Tibial nerve (tissue), 4 donors: ENCODE measurements around the gene GTPBP4. TPM values are rescaled to one million over a fixed set of nuclear protein-coding genes. Genes with fewer than 3 reads are reported as not detected.

ENCODE experiments used
- DNase-seq, 2 donors: peaks; one replicate each; pipeline ENCODE4 v3.0.0-alpha.2; 2019; ENCODE audit warnings: low spot score in 2 of 2
- H3K27ac ChIP-seq, 4 donors: fragments of 200-600 bp; sonication (generic) in 3 of 4; one replicate each; pipeline ENCODE4 v1.5.1; 2017 to 2019; ENCODE audit warnings: mild to moderate bottlenecking in 1 of 4
- H3K27me3 ChIP-seq, 2 donors: fragments of 200-600 bp; sonication (generic) in 1 of 2; one replicate each; pipeline versions ENCODE4 v1.5.1 to v1.6.0; 2017 to 2019
- H3K36me3 ChIP-seq, 3 donors: fragments of 200-600 bp; sonication (generic); one replicate each; pipeline ENCODE4 v1.5.1; 2018 to 2019
- H3K4me1 ChIP-seq, 4 donors: fragments of 200-600 bp; sonication (generic) in 3 of 4; one replicate each; pipeline ENCODE4 v1.5.1; 2017 to 2019
- H3K4me3 ChIP-seq, 4 donors: fragments of 200-600 bp; sonication (generic) in 3 of 4; one replicate each; pipeline ENCODE4 v1.5.1; 2017 to 2019; ENCODE audit warnings: mild to moderate bottlenecking in 1 of 4, moderate library complexity in 1 of 4
- H3K9me3 ChIP-seq, 4 donors: fragments of 200-600 bp; sonication (generic) in 3 of 4; one replicate each; pipeline ENCODE4 v1.5.1; 2017 to 2019
- CTCF ChIP-seq, 5 experiments: fragments of 200-600 bp in 3 of 5; fragments of 450-650 bp in 2 of 5; sonication (generic) in 3 of 5; IDR thresholded peaks; one replicate each; pipeline ENCODE4 v1.5.1; 2016 to 2019; ENCODE audit warnings: antibody characterized with exemption in 5 of 5, mild to moderate bottlenecking in 3 of 5, moderate library complexity in 2 of 5
- EP300 ChIP-seq, 2 donors: sonication (generic); formaldehyde crosslinking; IDR thresholded peaks; one replicate each; pipeline ENCODE4 v1.6.1; 2017; ENCODE audit warnings: antibody characterized with exemption in 2 of 2, mild to moderate bottlenecking in 1 of 2
- POLR2A ChIP-seq, 2 donors: fragments of 450-650 bp; IDR thresholded peaks; one replicate each; pipeline ENCODE4 v1.6.1; 2017; ENCODE audit warnings: antibody characterized with exemption in 2 of 2, mild to moderate bottlenecking in 2 of 2, moderate library complexity in 2 of 2
- WGBS, 2 donors: methylation state at CpG; one replicate each; pipeline ENCODE4 v1.1.5; 2018; 5-methylcytosine and 5-hydroxymethylcytosine counted together
- total RNA-seq, 4 donors: library from RNA; depleted of rRNA; stranded (reverse); fragments of >200 nt; gene quantifications; one replicate each; pipeline ENCODE4 v1.1.0, GENCODE V29; 2016

Gene GTPBP4
- total RNA-seq, 4 donors from 2014 or later: 19.0 to 45.0 (median 33.9) TPM

- no peak for TF ChIP-seq EP300 (IDR thresholded peaks at IDR 0.05)
- TF ChIP-seq CTCF (IDR thresholded peaks at IDR 0.05): no peak
- no peak for TF ChIP-seq POLR2A (IDR thresholded peaks at IDR 0.05)
- H3K4me3 ChIP-seq: no peak overlapping the region
- no peaks in the 10 kb centered on the region for H3K36me3 ChIP-seq
- no peaks in the 10 kb centered on the region for H3K27me3 ChIP-seq
- WGBS, 2 donors: 94 to 95% methylated on average over 7 of the region's 7 CpGs
- no peak for DNase-seq
- no peaks in the 10 kb centered on the region for H3K9me3 ChIP-seq
- H3K27ac ChIP-seq: no peak overlapping the region
- H3K4me1 ChIP-seq: peaks cover 0 to 5% (median under 1%) of the 10 kb centered on the region in 4 donors
Observed at GRCh38 chr10:1029838-1030237, 41.6 kb downstream of the GTPBP4 start.

- no peak for DNase-seq
- TF ChIP-seq POLR2A (IDR thresholded peaks at IDR 0.05) (no peak), CTCF (IDR thresholded peaks at IDR 0.05) (no peak), EP300 (IDR thresholded peaks at IDR 0.05) (no peak)
- peaks cover 0 to 13% (median 5%) of the 10 kb centered on the region in 4 donors for H3K4me1 ChIP-seq
- 81 to 100% methylated on average over 1 of the region's 1 CpG for WGBS, 2 donors
- no peaks in the 10 kb centered on the region for H3K27me3 ChIP-seq
- H3K4me3 ChIP-seq: no peak overlapping the region
- H3K36me3 ChIP-seq: peaks cover 0 to 23% (median 0%) of the 10 kb centered on the region in 3 donors
- H3K27ac ChIP-seq: no peak overlapping the region
- H3K9me3 ChIP-seq: no peaks in the 10 kb centered on the region
Observed at GRCh38 chr10:1033601-1034000, 45.4 kb downstream of the GTPBP4 start.

GRCh38 chr10:1034758-1035157 is 46.5 kb downstream of the GTPBP4 start:
- Histone ChIP-seq H3K27me3 (no peaks in the 10 kb centered on the region), H3K4me1 (peaks cover 0 to 13% (median 5%) of the 10 kb centered on the region in 4 donors), H3K4me3 (no peak overlapping the region), H3K27ac (peak overlapping the region; percentile 10 to 78 (median 54)), H3K36me3 (peaks cover 0 to 30% (median 0%) of the 10 kb centered on the region in 3 donors), H3K9me3 (no peaks in the 10 kb centered on the region)
- 28 to 30% methylated on average over 3 of the region's 3 CpGs for WGBS, 2 donors
- no peak for DNase-seq
- TF ChIP-seq POLR2A (IDR thresholded peaks at IDR 0.05) (no peak), EP300 (IDR thresholded peaks at IDR 0.05) (no peak), CTCF (IDR thresholded peaks at IDR 0.05) (no peak)

- WGBS, 2 donors: 46 to 53% methylated on average over 6 of the region's 6 CpGs
- no peak for DNase-seq
- Histone ChIP-seq H3K4me3 (no peak overlapping the region), H3K9me3 (no peaks in the 10 kb centered on the region), H3K27me3 (no peaks in the 10 kb centered on the region), H3K4me1 (peaks cover 0 to 13% (median 5%) of the 10 kb centered on the region in 4 donors), H3K27ac (peak overlapping the region; percentile 10 to 78 (median 54)), H3K36me3 (peaks cover 0 to 33% (median 0%) of the 10 kb centered on the region in 3 donors)
- TF ChIP-seq CTCF (IDR thresholded peaks at IDR 0.05) (no peak), EP300 (IDR thresholded peaks at IDR 0.05) (no peak), POLR2A (IDR thresholded peaks at IDR 0.05) (no peak)
Observed at GRCh38 chr10:1035201-1035600, 47.0 kb downstream of the GTPBP4 start.

GRCh38 chr10:1036341-1036791 is 48.1 kb downstream of the GTPBP4 start:
- Histone ChIP-seq H3K9me3 (no peaks in the 10 kb centered on the region), H3K4me1 (peaks cover 0 to 13% (median 5%) of the 10 kb centered on the region in 4 donors), H3K36me3 (peaks cover 0 to 45% (median 0%) of the 10 kb centered on the region in 3 donors), H3K27me3 (no peaks in the 10 kb centered on the region), H3K4me3 (no peak overlapping the region), H3K27ac (no peak overlapping the region)
- WGBS, 2 donors: 82 to 83% methylated on average over 13 to 14 of the region's 14 CpGs
- no peak for DNase-seq
- TF ChIP-seq POLR2A (IDR thresholded peaks at IDR 0.05) (no peak), CTCF (IDR thresholded peaks at IDR 0.05) (no peak), EP300 (IDR thresholded peaks at IDR 0.05) (no peak)
